GM18873 (cell line): ENCODE measurements around the gene QSOX2.

Source experiments
- ATAC-seq: cut with Tn5 transposase; IDR thresholded peaks from one replicate; pipeline ENCODE4 v1.9.1; 2021; ENCODE audit warnings: mild to moderate bottlenecking, moderate library complexity, moderate number of reproducible peaks; ENCODE audit not compliant: unreplicated experiment, low FRiP score

Gene QSOX2

GRCh38 chr9:136208675-136209074 lies 36.9 kb downstream of the QSOX2 start:
- ATAC-seq: no peak

- ATAC-seq: no peak
Measured at GRCh38 chr9:136207616-136208015, 38.0 kb downstream of the QSOX2 start.

DNA sequence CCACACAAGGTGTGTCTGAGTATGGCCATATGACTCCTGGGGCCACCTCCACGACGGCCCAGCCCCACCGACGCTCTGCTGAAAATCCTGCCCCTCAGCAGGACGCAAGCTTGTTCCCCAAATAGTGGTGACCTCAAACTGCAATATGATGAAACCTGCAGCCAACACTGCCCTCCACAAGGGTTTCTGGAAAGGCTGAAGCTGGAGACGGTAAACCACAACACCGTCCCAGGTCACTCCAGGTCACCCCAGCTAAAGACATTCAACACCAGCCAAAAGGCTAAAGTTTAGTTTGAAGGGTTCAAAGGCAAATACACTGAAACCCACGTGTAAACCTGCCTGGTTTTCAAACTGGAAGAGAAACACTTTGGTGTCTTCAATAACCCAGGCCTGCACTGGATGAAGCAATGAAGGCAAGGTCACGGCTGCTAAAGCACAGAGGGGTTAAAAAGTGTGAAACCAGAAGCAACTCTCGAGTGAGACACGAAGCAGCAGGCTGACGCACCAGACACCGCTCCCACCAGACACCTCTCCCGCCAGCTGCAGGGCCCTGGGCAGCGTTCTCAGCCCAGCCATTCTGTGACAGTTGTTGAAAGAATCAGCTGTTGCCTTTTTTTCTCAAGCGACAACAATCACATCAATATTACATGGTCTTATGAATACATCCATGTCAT lies 38.9 kb downstream of the QSOX2 start:
- ATAC-seq: no peak

DNA sequence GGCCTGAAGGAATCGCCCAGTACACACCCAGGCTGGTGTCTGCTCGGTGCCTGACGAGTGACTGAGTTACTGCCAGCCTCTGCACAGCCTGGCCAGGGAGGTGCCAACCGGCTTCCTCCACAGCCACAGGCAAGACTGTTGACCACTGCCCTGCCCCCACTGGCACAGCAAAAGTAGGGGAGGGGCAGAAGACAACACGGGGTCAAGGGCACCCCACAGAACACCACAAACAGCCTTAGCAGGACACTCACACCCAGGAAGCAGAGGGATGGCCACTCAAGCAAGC lies 40.0 kb downstream of the QSOX2 start:
- ATAC-seq: no peak

DNA sequence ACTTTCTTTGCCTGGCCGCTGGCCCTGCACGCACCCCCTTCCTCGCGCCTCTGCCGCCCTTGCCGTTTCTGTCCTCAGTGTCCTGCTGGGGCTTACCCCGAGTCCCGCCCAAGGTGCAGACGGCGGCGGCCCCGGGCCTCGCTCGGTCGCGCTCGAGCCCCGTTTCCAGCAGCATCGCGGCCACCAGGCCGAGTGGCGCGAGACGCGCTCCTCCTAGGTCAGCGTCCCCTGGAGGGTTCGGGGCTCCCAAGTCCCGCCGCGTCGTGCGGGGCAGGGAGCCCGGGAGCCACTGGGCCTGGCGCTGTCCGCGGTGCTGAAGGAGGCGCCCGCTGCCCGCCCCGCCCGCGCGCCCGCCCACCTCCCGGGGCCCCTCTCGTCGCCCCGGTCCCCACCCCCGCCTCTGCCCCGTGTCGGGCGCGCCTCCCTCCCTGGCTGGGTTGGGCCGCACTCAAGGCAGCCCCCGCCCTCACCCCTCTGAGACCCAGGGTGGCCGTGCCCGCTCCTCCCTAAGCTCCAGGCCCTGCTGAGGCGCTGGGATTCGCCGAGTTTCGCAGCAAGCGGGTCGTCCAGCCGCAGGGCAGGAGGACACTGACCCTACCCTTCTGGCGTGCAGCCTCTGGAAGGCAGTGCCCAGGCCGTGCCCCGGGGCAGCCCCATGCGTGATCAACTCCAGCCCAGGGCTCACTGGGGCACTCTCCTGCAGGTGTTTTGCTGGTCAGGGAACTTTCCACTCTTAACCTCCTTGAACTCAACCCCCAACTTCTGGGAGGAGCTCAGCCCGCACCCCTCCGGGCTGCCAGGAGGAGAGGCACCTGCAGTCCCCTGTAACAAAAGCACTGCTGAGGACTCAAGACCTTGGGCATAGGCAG lies 40.5 kb downstream of the QSOX2 start, which contains the start of gene LHX3:
Gene LHX3, minus strand, starts transcription at position 291 of the 869 bp plus-strand sequence. Its CDS starts 116 bp downstream, at position 175.
- ATAC-seq: no peak

DNA sequence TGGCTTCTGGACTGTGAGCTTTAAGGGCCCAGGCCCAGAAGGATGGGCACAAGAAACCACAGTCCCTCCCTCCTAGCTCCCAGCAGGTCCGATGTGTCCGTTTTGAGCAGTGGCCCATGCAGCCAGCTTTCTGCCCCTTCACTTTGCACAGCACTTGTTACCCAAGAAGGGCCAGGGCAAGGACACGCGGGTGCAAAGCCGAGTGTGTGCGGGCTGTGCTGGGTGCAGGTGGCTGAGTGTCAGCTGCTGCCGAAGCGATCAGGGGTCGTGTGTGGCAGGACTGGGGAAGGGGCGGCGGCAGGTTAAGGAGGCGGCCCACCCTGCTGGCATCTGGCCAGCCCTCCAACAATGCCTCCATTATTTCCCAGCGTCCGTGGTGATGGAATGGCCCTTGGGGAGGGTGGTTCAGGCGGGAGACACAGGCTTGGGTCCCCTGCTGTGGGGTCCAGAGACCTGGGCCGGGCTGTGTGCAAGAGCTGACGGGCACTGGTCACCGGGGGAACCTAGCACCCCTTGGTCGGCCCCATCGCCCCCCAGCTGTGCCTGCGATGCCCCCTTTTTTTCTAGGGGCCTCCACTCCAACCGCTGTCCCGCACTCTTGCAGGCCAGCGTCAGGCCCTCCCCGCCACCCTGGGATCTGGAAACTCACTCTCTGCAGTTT lies 41.3 kb downstream of the QSOX2 start:
- no peak for ATAC-seq

DNA sequence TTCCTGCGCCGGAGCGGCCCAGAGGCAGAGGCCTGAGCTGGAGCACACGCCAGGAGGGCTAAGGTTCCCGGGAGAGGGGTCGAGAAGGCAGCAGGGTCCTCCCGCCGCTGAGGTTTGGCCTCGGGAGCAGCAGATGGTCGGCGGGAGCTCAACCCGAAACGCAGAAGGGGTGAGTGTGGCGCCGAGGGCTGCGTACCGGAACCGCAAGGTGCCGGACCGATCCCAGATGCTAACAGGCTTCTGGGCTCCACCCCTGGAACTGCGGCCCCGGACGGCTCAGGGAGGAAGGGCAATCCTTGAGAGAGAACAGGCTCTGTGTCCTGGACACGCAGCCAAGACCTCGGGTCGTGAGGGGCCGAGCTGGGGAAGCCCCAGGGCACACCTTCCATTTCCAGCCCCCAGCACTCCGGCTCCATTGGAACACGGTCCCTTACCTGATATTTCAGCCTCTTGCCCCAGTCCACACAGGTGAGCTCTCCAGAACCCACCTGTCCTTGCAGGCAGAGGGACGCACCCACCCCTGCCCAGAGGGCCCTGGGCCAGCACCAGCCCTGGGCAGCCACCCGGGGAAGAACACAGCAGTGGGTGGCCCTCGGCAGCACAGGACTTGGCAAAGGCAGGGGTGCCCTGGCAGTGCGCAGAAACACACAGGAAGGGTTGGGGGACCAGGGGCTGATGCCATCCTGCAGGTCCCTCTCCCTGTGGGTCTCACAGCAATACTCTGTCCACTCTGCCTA lies 42.0 kb downstream of the QSOX2 start:
- ATAC-seq: no peak

- ATAC-seq: no peak
Measured at GRCh38 chr9:136202454-136203407, 42.9 kb downstream of the QSOX2 start.

GRCh38 chr9:136201609-136202453 lies 43.8 kb downstream of the QSOX2 start:
- no peak for ATAC-seq

DNA sequence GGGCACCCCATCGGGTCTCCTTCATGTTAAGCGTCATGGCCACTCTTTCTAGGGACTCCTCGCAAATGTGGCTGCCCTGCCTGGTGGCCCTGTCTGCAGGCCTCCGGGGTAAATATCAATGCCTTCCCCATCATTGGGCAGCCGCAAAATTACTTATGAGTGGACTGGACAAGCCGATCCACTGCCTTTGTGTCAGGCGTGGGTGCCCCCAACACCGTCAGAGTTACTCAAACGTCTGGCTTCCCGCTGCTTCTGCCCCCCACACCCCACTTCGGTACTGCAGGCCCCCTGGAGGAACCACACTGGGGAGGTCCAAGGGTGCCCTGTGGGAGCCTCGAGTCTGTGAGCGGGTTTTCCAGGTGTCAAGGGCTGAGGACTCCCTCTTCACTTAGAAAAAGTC lies 44.4 kb downstream of the QSOX2 start:
- ATAC-seq: no peak

DNA sequence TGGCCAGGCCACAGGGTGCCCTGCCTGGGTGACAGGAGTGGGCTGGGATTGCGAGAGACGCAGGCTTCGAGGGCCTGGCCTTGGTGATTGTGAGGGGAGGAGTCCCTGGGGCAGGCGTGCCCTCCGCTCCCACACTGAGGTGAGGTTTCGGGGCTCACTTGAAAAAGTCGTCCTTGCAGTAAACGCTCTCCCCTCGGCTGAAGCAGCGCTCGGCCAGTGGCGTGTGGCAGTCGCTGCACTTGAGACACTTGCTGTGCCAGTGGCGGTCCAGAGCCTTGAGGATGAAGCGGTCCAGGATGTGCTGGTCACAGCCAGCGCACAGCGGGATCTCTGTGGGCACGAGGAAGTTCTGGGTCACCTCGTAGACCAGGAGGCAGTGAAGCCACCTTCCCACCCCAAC lies 45.2 kb downstream of the QSOX2 start:
- no peak for ATAC-seq

DNA sequence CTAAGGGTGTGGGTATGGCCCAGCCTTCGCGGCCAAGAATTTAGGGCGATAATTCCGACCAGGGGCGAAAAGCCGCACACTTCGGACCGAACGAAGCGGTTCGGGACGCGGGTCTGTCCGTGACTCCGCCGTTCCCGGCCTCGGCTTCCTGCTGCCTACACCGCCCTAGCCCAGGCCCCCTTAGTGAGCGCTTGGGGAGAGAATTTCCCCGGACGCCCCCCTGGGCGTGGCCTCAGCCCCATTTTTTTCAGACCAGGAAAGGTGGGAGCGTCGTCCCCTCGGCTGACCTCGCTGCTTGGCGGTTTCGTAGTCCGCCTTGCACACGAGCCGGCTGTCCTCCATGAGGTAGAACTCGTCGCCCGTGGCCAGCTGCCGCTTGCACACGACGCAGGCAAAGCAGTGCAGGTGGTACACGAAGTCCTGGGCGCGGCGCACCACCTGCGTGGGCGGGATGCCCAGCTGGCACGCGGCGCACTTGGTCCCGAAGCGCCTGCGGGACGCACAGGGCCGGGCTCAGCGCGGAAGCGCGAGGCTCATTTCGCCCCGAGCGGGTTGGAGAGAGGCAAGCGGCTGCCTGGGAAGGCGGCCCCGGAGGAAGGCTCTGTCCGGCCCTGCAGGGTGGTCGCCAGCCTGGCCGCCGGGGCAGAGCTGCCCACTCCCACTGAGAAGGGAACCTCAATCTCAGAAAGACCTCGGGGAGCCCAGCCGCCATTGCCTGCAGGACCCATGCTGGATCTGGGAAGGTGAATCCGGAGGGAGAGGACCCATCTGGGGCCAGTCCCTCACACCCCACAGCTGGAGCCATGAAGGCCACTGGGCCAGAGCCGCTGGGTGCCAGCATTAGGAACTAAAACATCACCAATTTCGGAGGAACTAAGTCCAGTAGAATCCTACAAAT lies 46.0 kb downstream of the QSOX2 start:
- no peak for ATAC-seq

DNA sequence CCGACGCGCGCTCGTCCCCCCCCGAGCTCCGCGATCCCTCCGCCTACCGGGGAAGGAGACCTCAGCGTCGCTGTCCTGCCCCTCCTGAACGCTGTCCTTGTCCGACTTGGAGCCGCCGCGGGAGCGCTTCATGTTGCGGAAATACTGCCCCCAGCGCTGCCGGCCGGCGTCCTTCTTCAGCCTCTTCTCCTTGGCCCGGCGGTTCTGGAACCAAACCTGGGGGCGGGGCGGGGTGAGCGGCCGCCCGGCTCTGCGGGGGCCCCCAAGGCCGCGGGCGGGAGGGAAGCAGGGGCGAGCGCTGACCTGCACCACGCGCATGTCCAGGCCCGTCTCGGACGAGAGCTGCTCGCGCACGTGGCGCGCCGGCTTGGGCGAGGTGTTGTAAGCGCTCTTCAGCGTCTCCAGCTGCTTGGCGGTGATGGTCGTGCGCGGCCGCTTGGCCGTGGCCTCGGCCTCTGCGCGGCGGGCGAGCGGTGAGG lies 47.0 kb downstream of the QSOX2 start:
- ATAC-seq: no peak

- no peak for ATAC-seq
Measured at GRCh38 chr9:136197930-136198604, 47.5 kb downstream of the QSOX2 start.

GRCh38 chr9:136197084-136197875 lies 48.3 kb downstream of the QSOX2 start:
- no peak for ATAC-seq

DNA sequence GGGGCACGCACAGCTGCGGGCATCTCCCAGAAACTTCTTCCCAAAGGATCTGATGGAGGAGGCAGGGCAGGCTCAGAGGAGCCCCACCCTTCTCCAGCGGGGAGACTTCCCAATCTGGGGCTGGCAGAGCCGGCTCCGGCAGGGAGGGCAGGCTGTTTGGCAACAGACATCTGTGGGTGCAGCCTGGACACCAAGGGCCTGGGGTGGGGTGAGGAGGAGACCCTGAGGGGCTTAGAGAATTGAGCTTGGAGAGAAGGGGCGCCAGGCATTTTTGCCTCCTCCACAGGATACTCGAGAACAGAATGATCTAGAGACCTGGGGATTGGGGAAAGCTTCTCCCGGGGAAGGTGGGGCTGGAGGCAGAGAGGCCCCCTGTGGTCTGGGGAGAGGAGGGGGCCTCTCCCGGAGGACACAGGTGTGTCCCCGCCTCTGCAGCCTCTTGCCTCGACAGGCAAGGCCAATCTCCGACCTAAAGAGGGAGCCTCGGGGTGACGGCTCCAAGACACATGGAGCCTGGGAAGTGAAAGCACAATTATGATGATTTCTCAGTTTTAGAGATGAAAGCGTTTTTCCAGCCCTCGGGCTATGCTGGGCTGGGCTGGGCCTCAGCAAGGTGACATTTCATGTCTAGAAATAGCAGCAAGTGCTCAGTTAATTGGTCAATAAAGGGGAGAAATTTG lies 49.1 kb downstream of the QSOX2 start:
- no peak for ATAC-seq
